ENCODE measurements around the gene PNPLA7.
"Not testable (repeated sequence)": the region's sequence is repeated elsewhere in the genome, so short reads cannot be mapped to it uniquely, and the experiment has no call there.

Gene PNPLA7

DNA sequence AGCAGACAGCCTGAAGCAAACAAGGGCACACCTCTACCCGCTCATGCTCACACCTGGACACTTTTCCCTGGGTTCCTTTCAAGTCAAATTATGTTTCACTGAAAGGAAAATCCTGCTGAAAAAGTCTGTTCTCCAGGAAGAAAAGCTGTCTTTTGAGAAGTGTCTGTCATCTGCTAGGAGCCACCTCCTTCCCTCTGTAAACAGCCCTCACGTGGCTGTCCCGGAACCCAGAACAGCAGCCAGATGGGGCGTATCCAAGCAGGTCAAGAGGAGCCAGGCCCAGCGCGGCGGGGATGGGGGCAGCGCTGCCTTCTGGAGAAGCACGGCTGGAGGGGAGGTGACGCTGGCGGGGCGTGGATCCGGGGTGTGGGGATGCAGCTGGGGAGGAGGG lies at the start of gene PNPLA7:
Gene PNPLA7, minus strand, starts transcription at position 172 of the 391 bp plus-strand sequence. CDS start 205 bp downstream, outside the sequence.
- Histone ChIP-seq H3K4me1 (ENCODE audit: control insufficient read depth in 1 of 2, insufficient read depth in 1 of 2, low read depth in 1 of 2, low read length in 1 of 2) (peaks cover 12 to 20% of the 10 kb centered on the region in 2 experiments), H3K27ac (peak within 1 kb of the TSS; percentile 33), H3K4me3 (ENCODE audit: low read depth in 1 of 2, low read length in 1 of 2) (peak within 1 kb of the TSS; percentile 79 to 87), H3K9me3 (no peaks in the 10 kb centered on the region), H3K36me3 (peaks cover 4% of the 10 kb centered on the region), H3K27me3 (peaks cover 9% of the 10 kb centered on the region)
- TF ChIP-seq, protein P1, sequence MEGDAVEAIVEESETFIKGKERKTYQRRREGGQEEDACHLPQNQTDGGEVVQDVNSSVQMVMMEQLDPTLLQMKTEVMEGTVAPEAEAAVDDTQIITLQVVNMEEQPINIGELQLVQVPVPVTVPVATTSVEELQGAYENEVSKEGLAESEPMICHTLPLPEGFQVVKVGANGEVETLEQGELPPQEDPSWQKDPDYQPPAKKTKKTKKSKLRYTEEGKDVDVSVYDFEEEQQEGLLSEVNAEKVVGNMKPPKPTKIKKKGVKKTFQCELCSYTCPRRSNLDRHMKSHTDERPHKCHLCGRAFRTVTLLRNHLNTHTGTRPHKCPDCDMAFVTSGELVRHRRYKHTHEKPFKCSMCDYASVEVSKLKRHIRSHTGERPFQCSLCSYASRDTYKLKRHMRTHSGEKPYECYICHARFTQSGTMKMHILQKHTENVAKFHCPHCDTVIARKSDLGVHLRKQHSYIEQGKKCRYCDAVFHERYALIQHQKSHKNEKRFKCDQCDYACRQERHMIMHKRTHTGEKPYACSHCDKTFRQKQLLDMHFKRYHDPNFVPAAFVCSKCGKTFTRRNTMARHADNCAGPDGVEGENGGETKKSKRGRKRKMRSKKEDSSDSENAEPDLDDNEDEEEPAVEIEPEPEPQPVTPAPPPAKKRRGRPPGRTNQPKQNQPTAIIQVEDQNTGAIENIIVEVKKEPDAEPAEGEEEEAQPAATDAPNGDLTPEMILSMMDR (IDR thresholded peaks at IDR 0.05): no peak

DNA sequence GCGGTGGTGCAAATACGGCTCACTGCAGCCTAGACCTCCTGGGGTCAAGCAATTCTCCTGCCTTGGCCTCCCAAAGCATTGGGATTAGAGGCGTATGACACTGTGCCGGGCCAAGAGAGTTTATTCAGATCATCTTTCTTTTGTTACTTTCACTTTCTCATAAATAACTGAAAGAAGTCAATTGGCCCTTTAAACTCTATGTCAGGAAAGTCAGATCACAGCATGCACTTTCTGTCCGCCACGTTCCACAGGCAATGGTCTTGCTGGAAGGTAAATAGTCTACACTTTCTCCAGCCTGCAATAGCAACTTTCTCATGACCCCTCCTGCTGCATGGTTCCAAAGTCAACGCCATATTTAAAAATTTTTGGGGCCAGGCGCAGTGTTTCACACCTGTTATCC lies 48.7 kb upstream of the PNPLA7 start:
- H3K27ac ChIP-seq: no peak overlapping the region
- H3K4me1 ChIP-seq (ENCODE audit: control insufficient read depth in 1 of 2, insufficient read depth in 1 of 2, low read depth in 1 of 2, low read length in 1 of 2): peaks cover 12 to 13% of the 10 kb centered on the region in 2 experiments
- H3K27me3 ChIP-seq: no peaks in the 10 kb centered on the region
- H3K36me3 ChIP-seq: no peaks in the 10 kb centered on the region
- H3K4me3 ChIP-seq (ENCODE audit: low read depth in 1 of 2, low read length in 1 of 2): no peak overlapping the region
- TF ChIP-seq, protein P1 (IDR thresholded peaks at IDR 0.05): no peak
- H3K9me3 ChIP-seq: no peaks in the 10 kb centered on the region

GRCh38 chr9:137596577-137596976 lies 46.4 kb upstream of the PNPLA7 start:
- peaks cover 12 to 14% of the 10 kb centered on the region in 2 experiments for H3K4me1 ChIP-seq (ENCODE audit: control insufficient read depth in 1 of 2, insufficient read depth in 1 of 2, low read depth in 1 of 2, low read length in 1 of 2)
- H3K36me3 ChIP-seq; H3K9me3 ChIP-seq; H3K27ac ChIP-seq; H3K4me3 ChIP-seq (ENCODE audit: low read depth in 1 of 2, low read length in 1 of 2); H3K27me3 ChIP-seq: not testable (repeated sequence)

DNA sequence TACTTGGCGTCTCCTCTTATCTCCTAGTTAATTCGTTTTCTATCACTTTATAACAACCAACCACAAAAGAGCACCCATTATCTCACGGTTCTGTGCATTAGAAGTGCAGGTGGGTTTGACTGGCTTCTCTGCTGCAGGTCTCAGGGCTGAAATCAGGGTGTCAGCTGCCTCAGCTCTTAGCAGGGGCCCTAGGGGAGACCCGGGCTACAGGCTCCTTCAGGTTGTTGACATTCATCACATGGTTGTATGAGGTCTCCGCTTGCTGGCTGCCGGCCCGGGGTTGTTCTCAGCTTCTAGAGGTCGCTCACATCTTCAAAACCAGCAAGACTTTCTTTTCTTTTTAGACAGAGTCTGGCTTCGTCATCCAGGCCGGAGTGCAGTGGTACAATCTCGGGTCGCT lies 43.0 kb upstream of the PNPLA7 start:
- Histone ChIP-seq H3K27me3 (peaks cover 4% of the 10 kb centered on the region), H3K4me1 (ENCODE audit: control insufficient read depth in 1 of 2, insufficient read depth in 1 of 2, low read depth in 1 of 2, low read length in 1 of 2) (peaks cover 28 to 33% of the 10 kb centered on the region in 2 experiments), H3K4me3 (ENCODE audit: low read depth in 1 of 2, low read length in 1 of 2) (peak overlapping the region in 1 of 2 experiments; percentile 15), H3K9me3 (no peaks in the 10 kb centered on the region), H3K27ac (peak overlapping the region; percentile 50), H3K36me3 (no peaks in the 10 kb centered on the region)
- TF ChIP-seq, protein P1 (IDR thresholded peaks at IDR 0.05): no peak

DNA sequence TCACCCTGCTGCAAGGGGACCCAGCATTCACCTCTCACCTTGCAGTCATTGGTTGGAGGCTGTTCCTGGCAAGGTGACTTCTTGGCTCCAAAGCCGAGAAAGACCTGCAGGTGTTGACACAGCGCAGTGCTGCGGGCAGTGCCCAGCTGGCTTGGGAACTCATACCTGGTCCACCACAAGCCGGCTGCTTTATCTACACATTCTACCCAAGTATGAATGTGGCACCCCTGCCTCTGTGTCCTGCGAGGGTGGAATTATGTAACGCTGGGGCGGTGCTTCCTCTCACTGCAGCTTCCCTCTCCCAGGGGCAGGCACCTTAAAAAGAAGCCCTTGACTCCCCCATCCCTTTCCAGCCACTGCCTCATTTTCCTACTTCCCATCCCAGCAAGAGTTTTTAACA lies 42.6 kb upstream of the PNPLA7 start:
- TF ChIP-seq, protein P1 (IDR thresholded peaks at IDR 0.05): no peak
- H3K27me3 ChIP-seq: peaks cover 4% of the 10 kb centered on the region
- peaks cover 28 to 33% of the 10 kb centered on the region in 2 experiments for H3K4me1 ChIP-seq (ENCODE audit: control insufficient read depth in 1 of 2, insufficient read depth in 1 of 2, low read depth in 1 of 2, low read length in 1 of 2)
- peak overlapping the region; percentile 50 for H3K27ac ChIP-seq
- H3K4me3 ChIP-seq (ENCODE audit: low read depth in 1 of 2, low read length in 1 of 2): peak overlapping the region in 1 of 2 experiments; percentile 15
- H3K9me3 ChIP-seq: no peaks in the 10 kb centered on the region
- no peaks in the 10 kb centered on the region for H3K36me3 ChIP-seq

DNA sequence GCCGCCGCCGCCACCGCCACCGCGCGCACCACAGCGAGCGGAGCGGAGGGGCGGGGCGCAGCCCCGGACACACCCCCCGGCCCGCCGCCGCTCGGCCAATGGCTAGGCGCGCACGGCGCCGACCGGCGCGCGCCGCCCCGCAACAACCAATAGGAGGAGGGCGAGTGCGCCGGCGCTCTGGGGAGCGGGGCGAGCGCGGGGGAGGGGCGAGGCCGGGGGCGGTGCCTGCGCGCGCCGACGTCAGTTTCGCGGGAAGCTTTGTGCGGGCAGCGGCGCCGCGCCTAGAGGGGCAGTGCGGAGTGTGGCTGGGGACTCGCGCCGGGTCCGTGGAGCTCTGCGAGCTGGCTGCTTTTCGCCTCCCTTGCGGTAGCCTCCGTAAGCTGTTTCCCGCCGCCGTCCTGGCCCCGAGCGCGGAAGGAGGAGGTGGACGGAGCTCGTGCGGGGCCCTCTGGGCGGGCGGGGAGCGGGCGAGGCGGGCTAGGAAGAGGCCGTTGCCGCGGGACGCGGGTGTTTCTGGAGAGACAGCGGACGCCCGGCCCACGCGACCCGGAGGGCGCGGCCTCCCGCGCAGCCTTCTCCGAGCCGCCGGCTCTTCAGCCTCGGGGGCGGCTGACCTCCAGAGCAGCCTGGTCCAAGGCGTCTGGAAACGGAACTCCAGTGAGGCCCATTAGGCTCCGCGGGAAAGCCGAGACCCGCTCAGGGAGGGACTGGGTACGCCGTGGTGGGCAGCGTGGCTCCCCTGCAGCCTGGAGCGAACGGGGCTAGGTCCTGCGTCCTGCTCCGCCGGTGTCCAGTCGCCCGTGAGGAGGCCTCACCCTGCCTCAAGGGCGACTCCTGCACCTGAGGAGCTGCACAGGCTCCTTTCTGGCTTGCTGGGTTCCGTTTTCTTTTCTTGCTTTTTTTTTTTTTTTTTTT lies 40.5 kb upstream of the PNPLA7 start, which contains the start of gene ZMYND19:
Gene ZMYND19, minus strand, starts transcription at position 44 of the 915 bp plus-strand sequence. CDS start 249 bp downstream, outside the sequence.
- H3K27ac ChIP-seq: peak within 1 kb of the TSS; percentile 70
- H3K4me1 ChIP-seq (ENCODE audit: control insufficient read depth in 1 of 2, insufficient read depth in 1 of 2, low read depth in 1 of 2, low read length in 1 of 2): peaks cover 28 to 33% of the 10 kb centered on the region in 2 experiments
- TF ChIP-seq, protein P1 (IDR thresholded peaks at IDR 0.05): peak; percentile 32
- no peaks in the 10 kb centered on the region for H3K9me3 ChIP-seq
- H3K27me3 ChIP-seq: peaks cover 4% of the 10 kb centered on the region
- H3K4me3 ChIP-seq (ENCODE audit: low read depth in 1 of 2, low read length in 1 of 2): peak within 1 kb of the TSS; percentile 65 to 83
- no peaks in the 10 kb centered on the region for H3K36me3 ChIP-seq
